Hematopoietic multipotent progenitor cell treated with erythropoietin and hydrocortisone succinate and interleukin-3 and kit ligand, for 15 days (in vitro differentiated cells): Measurements from ENCODE around the gene ZNF451.
"Not testable (repeated sequence)": the region's sequence is repeated elsewhere in the genome, so short reads cannot be mapped to it uniquely, and the experiment has no call there.

Source experiments
- DNase-seq: peaks from one replicate; pipeline ENCODE4 v3.0.0-alpha.2; 2015; ENCODE audit warnings: low spot score

Gene ZNF451

DNA sequence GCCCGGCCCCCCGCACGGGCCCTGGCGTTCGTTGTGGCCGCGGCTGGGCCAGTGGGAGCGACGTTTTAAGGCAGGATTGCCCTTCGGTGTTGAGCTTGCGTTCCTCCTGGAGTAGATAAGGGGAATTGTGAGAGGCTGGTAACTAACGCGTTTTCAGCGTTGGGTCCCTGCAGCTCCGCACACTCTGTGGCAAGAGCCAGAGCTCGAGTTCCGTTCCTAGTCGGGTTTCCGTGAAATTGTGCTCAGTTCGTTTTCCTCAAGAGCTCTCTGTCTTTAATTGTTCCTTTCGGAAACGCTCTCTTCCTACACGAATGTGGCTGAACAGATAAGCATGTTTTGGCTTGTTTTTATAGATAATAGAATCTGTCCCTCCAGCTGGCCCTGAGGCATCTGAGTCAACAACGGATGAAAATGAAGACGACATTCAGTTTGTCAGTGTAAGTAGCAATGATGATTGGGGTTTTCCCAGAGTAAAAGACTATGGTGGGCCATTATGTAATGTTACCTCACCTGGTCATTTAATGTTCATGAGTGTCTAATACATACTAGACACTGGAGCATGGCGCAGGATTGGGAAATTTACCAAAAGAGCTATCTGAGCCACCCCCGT lies 575 bp downstream of the ZNF451 start:
- DNase-seq = not testable (repeated sequence)

DNA sequence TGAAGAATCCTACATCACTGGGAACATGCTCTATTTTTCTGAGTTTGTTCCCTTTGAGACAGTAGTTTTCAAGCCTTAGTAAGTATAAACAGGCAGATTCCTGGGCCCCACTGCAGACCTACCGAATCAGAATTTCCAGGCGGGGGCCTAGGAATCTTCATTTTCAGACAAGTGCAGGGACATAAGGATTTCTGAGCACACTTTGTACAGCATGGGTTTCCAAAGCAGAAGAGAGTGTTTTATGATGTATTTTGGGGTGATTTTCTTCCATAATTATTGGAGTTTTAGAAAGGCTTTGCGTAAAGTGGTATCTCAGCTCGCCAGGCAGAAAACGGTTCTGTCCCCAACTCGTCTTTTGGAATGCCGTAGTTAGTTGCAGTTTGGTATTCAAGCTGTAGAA lies 1.4 kb downstream of the ZNF451 start:
- DNase-seq = not testable (repeated sequence)

DNA sequence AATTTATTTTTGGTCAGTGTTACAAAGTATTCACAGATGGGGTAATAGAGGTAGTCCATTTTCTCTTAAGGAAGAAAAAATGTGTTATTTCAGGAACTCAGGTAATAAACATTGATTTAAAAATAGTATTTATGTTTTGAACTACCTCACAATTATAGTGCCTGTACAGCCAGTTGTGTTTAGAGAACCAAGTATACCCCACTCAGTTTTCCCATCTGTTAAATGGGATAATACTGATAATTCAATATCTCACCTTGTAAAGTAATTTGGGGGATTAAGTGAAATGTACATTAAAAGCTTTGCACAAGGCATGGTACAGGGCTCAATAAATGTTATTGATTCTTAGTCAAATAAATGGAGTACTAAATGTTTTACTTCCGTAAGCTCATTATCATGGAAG lies 4.7 kb downstream of the ZNF451 start:
- DNase-seq = no peak

DNA sequence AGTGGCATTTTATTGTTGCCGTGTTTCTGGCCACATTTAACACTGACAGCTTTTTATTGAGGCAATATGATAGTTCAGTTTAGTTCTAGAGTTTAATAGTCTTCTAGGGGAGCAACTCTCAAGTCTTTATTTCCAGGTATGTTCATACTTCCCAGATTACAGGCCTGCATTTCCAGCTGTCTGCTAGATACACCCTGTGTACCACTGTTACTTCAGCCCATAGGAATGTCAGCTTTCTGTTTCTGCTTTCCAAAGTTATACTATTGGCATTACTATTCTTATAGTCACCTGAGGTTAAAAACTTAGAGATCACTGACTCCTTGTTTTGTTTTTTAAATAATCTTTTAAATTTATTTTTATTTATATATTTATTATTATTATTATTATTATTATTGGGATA lies 7.6 kb downstream of the ZNF451 start:
- DNase-seq = no peak

DNA sequence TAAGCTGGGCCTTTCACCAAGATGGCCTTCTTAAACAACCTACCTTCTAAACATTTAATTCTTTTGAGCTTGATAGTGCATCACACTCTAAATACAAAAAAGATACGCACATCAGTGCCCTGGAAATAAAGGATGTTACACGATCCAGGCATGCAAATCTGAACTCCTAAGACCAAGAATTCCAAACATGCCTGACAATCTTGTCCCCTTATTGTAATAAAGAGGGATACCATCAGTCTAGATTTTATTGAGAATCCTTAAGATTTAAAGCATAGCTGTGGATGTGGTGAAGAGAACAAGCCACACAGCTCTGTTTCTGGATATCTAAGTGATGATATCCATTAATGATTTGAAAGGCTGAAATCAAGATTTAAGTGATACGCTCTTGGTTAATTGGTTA lies 13.0 kb downstream of the ZNF451 start:
- no peak for DNase-seq

DNA sequence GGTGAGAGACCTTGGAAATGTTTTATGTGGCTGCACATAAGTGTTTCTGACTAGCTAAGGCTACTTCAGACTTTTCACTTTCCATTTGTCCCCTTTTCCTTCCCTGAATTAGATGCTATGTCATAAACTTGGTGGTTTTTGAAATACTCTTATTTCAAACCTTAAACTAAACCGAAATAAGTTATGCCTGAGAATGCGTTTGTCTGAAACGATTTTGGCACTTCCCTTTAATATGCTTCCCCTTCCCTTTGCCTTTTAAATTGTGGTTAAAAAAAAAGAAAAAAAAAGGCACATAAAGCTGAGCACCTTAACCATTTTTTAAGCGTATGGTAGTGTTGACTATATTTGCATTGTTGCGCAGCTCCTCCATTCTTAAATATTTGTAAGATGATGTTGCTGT lies 14.3 kb downstream of the ZNF451 start:
- no peak for DNase-seq

DNA sequence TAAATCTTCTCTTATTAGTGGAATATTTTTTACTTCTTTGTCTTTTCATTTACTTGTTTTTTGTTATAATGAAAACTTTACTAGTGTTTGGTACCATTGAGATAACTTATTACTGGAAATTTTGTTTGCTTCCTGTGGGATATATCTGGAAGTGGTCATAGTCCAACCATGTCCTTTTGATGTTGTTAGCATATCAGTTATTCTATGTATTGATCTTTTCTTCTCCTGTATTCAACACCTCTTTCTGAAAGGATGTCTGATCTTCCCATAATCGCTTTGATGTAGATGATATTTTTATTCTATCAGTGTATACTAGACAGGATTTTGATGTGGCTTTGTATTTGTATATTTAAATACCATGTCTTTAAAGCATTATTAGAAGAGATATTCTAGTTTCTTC lies 17.0 kb downstream of the ZNF451 start:
- DNase-seq = no peak

DNA sequence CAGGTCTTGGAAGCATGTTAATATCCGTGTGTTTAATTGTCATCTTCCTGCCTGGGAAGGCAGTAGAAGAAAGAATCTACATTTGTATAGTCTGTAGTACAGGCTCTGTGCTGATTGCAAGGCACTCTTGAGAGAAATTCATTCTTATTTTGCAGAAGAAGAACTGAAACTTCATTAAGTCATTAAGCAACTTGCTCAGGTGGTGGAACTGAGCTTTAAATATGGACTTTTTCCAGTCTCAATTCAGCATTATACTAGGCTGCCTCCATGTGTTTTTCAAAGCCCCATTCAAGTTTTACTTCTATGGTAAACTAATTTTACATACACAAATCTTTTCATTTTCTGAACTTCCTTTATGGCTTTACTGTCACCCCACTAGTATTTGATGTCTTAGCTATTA lies 18.7 kb downstream of the ZNF451 start:
- DNase-seq = no peak

DNA sequence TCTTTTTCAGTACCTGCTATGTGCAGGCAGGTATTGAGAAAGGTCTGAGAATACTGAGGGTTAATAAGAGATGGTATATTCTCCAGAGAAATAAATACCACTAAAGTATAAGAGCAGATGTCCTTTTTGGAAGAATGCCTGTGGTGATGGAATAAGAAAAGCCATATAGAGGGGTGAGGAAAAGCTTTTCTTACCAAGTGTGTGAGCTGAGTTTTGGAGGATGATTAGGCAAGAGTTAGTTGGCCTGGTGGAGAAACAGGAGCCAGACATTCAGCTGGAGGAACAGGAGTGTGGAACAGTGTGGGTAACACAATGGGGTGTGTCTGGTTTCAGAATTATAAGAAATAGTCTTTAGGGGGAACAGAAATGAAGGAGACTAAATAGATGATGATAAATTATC lies 19.9 kb downstream of the ZNF451 start:
- DNase-seq = no peak

DNA sequence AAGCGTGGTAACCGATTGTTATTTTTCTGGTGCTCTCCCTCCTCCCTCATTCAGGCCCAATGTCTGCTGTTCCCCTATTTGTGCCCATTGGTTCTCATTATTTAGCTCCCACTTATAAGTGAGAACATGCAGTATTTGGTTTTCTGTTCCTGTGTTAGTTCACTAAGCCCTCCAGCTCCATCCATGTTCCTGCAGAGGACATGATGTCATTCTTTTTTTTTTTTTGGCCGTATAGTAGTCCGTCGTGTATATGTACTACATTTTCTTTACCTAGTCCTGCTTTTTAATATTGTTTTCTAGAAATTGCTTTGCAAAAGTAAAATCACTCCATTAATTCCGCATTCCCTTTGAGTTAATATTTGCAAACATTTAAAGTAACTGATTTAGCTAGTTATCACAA lies 23.1 kb downstream of the ZNF451 start:
- no peak for DNase-seq

DNA sequence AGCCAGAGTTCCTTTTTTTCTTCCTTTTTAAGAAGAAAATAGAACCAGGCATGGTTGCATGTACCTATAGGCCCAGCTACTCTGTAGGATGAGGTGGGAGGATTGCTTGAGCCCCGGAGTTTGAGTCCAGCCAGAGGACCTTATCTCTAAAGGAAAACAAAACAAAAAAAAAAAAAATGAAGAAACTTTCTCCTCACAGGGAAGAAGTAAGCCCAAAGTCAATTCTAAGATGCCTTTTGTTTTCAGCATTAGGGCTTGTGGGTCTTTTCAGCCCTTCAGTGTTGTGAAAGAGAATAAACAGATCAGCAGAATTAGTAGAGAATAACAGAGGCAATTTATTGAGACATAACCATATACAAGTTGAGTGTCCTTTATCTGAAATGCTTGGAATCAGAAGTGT lies 26.8 kb downstream of the ZNF451 start:
- DNase-seq = no peak

DNA sequence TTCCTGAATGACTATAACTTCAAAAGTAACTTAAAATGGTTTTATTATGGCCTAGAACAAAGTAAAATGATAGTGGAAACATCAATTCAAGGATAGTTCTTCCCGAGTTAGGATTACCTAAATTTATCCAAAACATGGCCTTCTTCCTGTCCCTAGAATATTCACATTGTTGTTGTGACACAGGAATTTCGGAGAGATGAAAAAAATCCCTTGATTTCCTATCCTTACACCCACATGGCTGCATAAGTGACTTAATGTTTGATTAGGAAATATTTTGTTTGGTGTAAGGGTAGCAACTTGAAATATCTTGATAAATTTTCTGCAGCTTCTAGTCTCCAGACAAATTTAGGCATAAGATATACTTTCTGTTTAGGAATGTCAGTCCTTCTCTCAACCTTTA lies 27.8 kb downstream of the ZNF451 start:
- no peak for DNase-seq

DNA sequence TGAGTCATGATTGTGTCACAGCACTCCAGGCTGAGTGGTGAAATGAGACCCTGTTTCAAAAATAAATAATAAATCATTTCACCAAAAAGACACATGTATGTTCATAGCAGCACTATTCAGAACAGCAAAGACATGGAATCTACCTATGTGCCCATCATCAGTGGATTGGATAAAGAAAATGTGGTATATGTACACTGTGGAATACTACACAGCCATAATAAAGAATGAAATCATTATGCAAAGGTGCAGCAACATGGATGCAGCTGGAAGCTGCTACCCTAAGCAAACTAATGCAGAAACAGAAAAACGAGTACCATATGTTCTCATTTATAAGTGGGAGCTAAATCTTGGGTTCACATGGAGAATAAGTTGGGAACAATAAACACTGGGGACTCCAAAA lies 33.1 kb downstream of the ZNF451 start:
- DNase-seq = no peak

DNA sequence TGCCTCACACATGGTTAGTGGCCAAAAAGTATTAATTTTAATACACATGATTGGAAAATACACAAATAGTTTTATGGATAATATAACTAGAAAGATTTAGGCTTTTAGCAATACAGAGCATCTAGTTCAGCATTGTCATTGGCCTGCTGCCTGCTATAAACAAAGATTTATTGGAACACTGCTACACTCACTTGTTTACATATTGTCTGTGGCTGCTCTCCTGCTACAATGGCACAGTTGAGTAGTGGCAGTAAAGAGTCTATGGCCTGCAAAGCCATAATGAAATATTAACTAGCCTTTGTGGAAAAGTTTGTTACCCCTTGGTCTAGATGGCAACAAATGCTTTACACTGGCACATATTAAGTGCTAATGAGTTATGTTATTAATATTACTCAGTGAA lies 37.8 kb downstream of the ZNF451 start:
- DNase-seq = no peak

DNA sequence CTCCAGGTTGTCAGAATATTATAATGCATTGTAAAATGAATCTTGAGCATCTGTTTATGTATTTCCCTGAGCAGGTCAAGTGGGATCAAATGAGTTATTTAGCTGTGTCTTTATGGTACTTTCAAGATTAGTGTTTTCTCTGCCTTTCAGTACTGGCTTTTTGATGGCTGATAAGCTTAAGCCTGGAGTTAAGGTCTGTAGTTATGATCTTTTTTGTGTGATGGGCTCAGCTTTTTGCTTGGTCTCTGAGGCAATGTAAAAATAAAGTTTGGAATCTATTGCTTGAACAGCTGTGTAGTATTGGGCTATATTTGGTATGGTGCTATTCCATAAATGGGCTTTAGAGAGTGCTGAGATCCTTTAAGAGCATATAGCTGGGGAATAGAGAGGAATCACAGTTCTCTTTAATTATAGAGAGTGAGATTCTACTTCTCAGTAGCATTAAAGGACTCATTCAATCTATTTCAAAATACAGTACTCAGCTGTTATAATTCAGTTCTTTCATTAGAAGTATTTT lies 40.7 kb downstream of the ZNF451 start:
- no peak for DNase-seq

DNA sequence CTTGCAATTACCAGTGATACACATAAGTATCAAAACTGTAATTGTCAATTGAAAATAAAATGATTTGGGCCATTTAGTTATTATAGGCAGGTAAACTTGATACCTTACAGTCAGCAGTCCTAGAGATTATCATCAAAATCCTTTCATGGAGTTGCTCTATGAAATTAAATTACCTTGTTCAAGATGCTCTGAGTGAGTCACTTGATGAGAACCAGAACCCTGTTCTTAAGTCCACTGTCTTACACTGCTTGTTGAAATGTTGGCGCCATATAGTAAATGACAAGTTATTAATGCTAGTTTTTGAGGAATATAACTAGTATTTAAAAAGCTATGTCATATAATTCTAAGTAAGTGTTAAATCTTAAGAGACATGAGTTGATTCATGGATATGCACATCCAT lies 45.0 kb downstream of the ZNF451 start:
- no peak for DNase-seq

DNA sequence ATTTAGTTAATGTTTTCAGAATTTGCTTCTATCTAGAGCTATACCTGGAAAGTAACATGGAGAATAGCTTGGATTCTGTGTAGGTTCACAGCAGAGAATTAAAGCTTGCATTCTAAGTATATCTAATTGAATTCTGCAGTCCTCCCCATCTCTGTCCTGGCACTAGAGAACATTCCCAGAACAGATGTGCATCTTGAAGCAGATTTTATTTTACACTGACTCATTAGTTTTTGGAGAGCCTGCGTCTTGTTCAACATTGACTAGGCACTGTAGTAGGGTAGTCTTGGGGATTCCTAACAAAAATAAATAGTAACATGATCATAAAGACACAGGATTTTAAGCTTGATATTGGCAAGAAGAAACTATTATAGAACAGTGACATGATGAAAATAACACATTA lies 45.9 kb downstream of the ZNF451 start:
- DNase-seq = no peak

DNA sequence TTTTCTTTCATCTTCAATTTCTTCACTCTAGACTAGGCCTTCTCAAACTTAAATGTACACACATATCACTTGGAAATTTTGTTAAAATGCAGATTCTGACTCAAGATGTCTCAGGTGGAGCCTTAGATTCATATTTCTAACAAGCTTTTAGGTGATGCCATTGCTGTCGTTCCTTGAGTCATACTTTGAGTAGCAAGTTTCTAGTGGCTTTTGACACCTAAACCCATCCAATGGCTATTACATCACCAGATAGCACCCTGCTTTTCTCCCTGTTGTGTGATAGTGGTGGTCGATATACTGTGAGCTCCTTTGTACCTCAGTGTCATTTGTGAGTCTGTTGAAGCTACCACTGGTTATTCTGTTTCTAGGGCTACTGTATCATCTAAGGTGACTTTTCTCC lies 47.4 kb downstream of the ZNF451 start:
- no peak for DNase-seq

DNA sequence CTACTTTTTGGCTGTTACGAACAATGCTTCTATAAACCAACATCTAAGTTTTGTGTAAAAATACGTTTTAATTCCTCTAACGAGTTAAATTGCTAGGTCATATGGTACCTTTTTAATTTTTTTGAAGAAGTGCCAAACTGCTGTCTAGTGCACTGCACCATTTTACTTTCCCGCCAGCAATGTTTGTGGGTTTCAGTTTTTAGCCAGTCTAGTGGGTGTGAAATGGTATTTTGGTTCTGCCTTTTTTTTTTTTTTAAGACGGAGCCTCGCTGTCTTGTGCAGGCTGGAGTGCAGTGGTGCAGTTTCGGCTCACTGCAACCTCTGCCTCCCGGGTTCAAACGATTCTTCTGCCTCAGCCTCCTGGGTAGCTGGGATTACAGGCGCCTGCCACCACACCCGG lies 48.0 kb downstream of the ZNF451 start:
- no peak for DNase-seq

DNA sequence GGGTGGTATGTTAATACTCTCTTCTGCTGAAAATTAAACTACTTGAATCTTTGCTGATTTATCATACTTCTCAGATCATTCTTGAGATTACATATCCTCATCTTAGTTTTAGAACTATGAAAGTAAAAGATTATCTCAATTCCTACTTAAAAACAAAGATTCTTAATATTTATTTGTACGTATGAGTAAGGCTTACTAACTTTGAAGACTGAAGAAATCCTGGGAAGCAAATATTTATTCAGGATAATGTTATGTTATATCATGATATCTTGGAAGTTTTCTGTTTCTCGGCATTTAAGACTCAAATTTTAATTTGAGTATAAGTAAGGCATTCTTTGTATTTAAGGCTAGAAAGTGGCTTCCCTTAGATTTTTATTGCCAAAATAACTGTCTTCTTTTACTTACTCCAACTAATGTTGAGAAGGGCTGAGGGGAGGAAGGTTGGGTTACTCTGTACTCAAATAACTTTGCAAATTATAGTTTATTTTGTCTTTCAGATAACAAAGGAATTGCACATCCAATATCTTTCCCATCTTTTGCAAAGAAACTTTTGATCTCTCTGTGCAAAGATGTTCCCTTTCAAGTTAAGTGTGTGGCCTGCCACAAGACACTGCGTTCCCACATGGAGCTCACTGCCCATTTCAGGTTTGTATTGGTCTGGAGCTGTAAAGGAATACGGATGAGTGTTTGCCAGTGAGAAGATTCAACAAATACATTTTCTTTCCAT lies 51.6 kb downstream of the ZNF451 start:
- no peak for DNase-seq

DNA sequence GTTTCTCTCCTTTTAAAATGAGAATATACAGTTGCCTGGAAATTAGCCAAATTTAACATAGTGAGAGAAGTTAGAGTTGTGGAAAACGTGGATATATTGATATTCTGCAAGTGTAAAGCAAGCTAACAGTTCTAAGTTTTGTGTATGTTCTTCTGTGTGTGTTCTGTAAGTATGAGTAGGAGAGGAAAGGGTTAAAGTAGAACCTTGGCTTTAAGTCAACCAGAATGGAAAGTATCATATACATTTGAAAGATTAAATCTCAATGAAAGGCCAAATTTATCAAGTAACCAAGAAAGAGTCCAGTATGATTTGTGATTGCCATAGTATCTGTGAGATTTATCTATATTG lies 52.2 kb downstream of the ZNF451 start:
- no peak for DNase-seq

DNA sequence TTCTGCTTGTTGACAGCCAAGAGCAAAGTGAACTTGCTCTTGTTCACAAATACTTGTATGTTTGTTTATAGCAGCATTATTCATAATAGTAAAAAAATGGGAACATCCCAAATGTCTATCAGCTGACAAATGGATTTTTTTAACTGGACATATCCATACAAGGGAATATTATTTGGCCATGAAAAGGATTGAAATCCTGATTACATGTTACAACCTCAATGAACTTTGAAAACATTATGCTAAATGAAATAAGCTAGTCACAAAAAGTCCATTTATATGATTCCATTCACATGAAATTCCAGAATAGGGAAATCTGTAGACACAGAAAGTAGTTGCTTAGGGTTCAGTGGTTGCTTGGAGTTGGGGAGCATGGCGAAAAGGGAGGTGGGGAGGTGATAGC lies 53.7 kb downstream of the ZNF451 start:
- DNase-seq = no peak

DNA sequence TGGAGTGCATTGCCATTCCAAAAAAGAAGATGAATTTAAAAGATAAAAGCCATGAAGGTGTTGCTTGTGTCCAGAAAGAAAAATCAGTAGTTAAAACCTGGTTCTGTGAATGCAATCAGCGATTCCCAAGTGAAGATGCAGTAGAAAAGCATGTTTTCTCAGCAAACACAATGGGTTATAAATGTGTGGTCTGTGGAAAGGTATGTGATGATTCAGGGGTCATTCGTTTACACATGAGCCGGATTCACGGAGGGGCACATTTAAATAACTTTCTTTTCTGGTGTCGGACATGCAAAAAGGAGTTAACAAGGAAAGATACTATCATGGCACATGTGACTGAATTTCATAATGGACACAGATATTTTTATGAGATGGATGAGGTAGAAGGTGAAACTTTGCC lies 57.4 kb downstream of the ZNF451 start:
- DNase-seq = no peak
